ENCODE results near the gene LYST.

- TF ChIP-seq, protein P1, sequence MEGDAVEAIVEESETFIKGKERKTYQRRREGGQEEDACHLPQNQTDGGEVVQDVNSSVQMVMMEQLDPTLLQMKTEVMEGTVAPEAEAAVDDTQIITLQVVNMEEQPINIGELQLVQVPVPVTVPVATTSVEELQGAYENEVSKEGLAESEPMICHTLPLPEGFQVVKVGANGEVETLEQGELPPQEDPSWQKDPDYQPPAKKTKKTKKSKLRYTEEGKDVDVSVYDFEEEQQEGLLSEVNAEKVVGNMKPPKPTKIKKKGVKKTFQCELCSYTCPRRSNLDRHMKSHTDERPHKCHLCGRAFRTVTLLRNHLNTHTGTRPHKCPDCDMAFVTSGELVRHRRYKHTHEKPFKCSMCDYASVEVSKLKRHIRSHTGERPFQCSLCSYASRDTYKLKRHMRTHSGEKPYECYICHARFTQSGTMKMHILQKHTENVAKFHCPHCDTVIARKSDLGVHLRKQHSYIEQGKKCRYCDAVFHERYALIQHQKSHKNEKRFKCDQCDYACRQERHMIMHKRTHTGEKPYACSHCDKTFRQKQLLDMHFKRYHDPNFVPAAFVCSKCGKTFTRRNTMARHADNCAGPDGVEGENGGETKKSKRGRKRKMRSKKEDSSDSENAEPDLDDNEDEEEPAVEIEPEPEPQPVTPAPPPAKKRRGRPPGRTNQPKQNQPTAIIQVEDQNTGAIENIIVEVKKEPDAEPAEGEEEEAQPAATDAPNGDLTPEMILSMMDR (optimal IDR thresholded peaks at IDR 0.05 in 1 of 3, IDR thresholded peaks at IDR 0.05 in 1 of 3, conservative IDR thresholded peaks at IDR 0.05 in 1 of 3; ENCODE audit: extremely low read depth in 1 of 3, insufficient read depth in 2 of 3, low read length in 3 of 3): no peak
- TF ChIP-seq EZH2 (IDR thresholded peaks at IDR 0.05; ENCODE audit: low read length): no peak
Measured at GRCh38 chr1:235910357-235911299, 43.9 kb upstream of the LYST start.
